RKO (cell line): Measurements from ENCODE around the gene PPM1L.
A peak's percentile ranks its signal among the peaks of the same experiment; 100 is the strongest.
"Not testable (repeated sequence)": the region's sequence is repeated elsewhere in the genome, so short reads cannot be mapped to it uniquely, and the experiment has no call there.

ENCODE experiments used
- DNase-seq: peaks from one replicate; pipeline ENCODE4 v3.0.0-alpha.2; 2016; ENCODE audit warnings: low spot score

Gene PPM1L

GRCh38 chr3:160755776-160756304 is at the start of gene PPM1L:
Gene PPM1L, plus strand, starts transcription at chr3:160756231.
- DNase-seq, result peak; percentile 46

GRCh38 chr3:160707187-160707794 is 48.7 kb upstream of the PPM1L start:
- peak; percentile 73 for DNase-seq

- no peak for DNase-seq
Observed at GRCh38 chr3:160709477-160710182, 46.4 kb upstream of the PPM1L start.

GRCh38 chr3:160713144-160713543 is 42.9 kb upstream of the PPM1L start:
- DNase-seq, result not testable (repeated sequence)

GRCh38 chr3:160719710-160720109 is 36.3 kb upstream of the PPM1L start:
- DNase-seq, result no peak

- no peak for DNase-seq
Observed at GRCh38 chr3:160720123-160720746, 35.8 kb upstream of the PPM1L start.

- no peak for DNase-seq
Observed at GRCh38 chr3:160722331-160722730, 33.7 kb upstream of the PPM1L start.

GRCh38 chr3:160725338-160725737 is 30.7 kb upstream of the PPM1L start:
- no peak for DNase-seq

- no peak for DNase-seq
Observed at GRCh38 chr3:160735826-160736225, 20.2 kb upstream of the PPM1L start.

GRCh38 chr3:160738048-160738447 is 18.0 kb upstream of the PPM1L start:
- DNase-seq, result no peak

- DNase-seq, result no peak
Observed at GRCh38 chr3:160739079-160739478, 17.0 kb upstream of the PPM1L start.

GRCh38 chr3:160746976-160747375 is 9.1 kb upstream of the PPM1L start:
- DNase-seq, result no peak

GRCh38 chr3:160747422-160747821 is 8.6 kb upstream of the PPM1L start:
- DNase-seq, result no peak

GRCh38 chr3:160748231-160748630 is 7.8 kb upstream of the PPM1L start:
- DNase-seq, result no peak

GRCh38 chr3:160748787-160749186 is 7.2 kb upstream of the PPM1L start:
- DNase-seq, result no peak

- DNase-seq, result no peak
Observed at GRCh38 chr3:160753953-160754352, 2.1 kb upstream of the PPM1L start.

GRCh38 chr3:160754371-160754854 is 1.6 kb upstream of the PPM1L start:
- DNase-seq, result peak; percentile 85

- DNase-seq, result peak; percentile 91
Observed at GRCh38 chr3:160754855-160755747, 930 bp upstream of the PPM1L start.

GRCh38 chr3:160757233-160758106 is 1.4 kb downstream of the PPM1L start:
- no peak for DNase-seq

GRCh38 chr3:160758929-160759577 is 3.0 kb downstream of the PPM1L start:
- DNase-seq, result no peak
